H1 (cell line): ENCODE data around the gene HERC5. TPM values are rescaled to one million over a fixed set of nuclear protein-coding genes. Genes with fewer than 3 reads are reported as not detected.

ENCODE experiments used
- CHD1 ChIP-seq: IDR thresholded peaks from 2 replicates; pipeline ENCODE4 v1.6.1; 2012; ENCODE audit warnings: low read depth, low read length, improper control_type of control experiment
- TCF12 ChIP-seq: IDR thresholded peaks from 2 replicates; pipeline ENCODE4 v1.6.1; 2011; ENCODE audit warnings: low read depth, mild to moderate bottlenecking, low read length
- polyA plus RNA-seq, 7 experiments: library from polyadenylated mRNA; depleted of rRNA in 3 of 7; stranded (reverse) in 5 of 7; unstranded in 2 of 7; fragments of >200 nt in 5 of 7; fragments of 200-250 nt in 2 of 7; gene quantifications; 1 replicate in 5 of 7; 2 replicates in 1 of 7; 4 replicates in 1 of 7; pipeline versions ENCODE4 v1.2.1 to v1.2.3, GENCODE V29; 2011 to 2013; ENCODE audit warnings: missing spikeins in 2 of 7, mixed read lengths in 2 of 7
- total RNA-seq: library from RNA; stranded (reverse); fragmentation: NEBNext Ultra II Directional; extraction: Animal tissue kit (Norgen Biotek cat#: 25700); gene quantifications from 2 replicates; pipeline ENCODE4 v1.2.1, GENCODE V29; 2021

The HERC5 gene
- total and polyA plus RNA-seq, 2 of the 8 experiments (the other 6 are each of a cell fraction or from before 2014, with no cell fraction given): 6.6 to 20.7 TPM

DNA sequence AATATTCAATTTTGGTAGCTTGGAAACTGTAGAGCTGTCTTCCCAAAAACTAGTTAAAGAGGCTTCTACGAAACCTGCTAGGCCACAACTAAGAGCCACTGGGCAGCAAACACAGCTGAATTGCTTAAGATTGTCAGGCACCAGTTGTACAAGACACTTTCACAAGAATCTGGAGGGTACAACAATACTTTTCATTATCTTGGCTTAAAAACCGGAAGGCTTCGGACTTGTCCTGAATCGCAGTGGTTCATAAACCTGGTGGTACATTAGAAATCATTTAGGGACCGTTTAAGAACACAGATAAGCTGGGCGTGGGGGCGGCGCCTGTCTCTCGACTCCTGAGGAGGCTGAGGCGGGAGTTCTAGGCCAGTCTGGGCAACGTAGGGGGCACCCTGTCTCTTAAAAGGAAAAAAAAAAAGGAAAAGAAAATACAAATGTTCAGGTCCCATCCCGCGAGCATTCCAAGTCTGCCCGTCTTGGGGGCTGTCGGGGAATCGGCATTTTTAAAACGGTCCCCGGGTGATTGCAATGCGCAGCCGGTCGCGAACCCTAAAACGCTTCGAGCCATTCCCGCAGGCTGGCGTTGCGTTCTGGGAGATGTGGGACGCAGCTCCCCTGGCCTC lies 65.9 kb downstream of the HERC5 start (continued):
- TF ChIP-seq TCF12 (no peak), CHD1 (no peak)
